ENCODE data around the gene FYCO1.

Gene FYCO1

GRCh38 chr3:46029953-46030543 is 34.4 kb upstream of the FYCO1 start:
- no peak overlapping the region for H3K4me3 ChIP-seq (replicated peaks; ENCODE audit: insufficient read depth, low read length)
- H3K27me3 ChIP-seq (ENCODE audit: insufficient read depth, poor library complexity, severe bottlenecking): no peaks in the 10 kb centered on the region
- TF ChIP-seq POLR2AphosphoS5 (IDR thresholded peaks at IDR 0.05; ENCODE audit: low read depth) (no peak), REST (IDR thresholded peaks at IDR 0.05; ENCODE audit: insufficient replicate concordance, low read depth) (no peak), GABPA (IDR thresholded peaks at IDR 0.05; ENCODE audit: low read depth) (no peak), SPI1 (IDR thresholded peaks at IDR 0.05; ENCODE audit: borderline replicate concordance, low read depth) (no peak), CTCF (IDR thresholded peaks at IDR 0.05; ENCODE audit: insufficient read depth, low read length) (no peak)
- H3K27ac ChIP-seq (replicated peaks): no peak overlapping the region
- no peak for DNase-seq (ENCODE audit: low read depth in 1 of 2, low spot score in 1 of 2)

GRCh38 chr3:46027736-46028397 is 32.2 kb upstream of the FYCO1 start:
- no peak for DNase-seq (ENCODE audit: low read depth in 1 of 2, low spot score in 1 of 2)
- H3K4me3 ChIP-seq (replicated peaks; ENCODE audit: insufficient read depth, low read length): no peak overlapping the region
- TF ChIP-seq CTCF (IDR thresholded peaks at IDR 0.05; ENCODE audit: insufficient read depth, low read length): no peak
- TF ChIP-seq REST (IDR thresholded peaks at IDR 0.05; ENCODE audit: insufficient replicate concordance, low read depth): no peak
- no peak for TF ChIP-seq SPI1 (IDR thresholded peaks at IDR 0.05; ENCODE audit: borderline replicate concordance, low read depth)
- TF ChIP-seq GABPA (IDR thresholded peaks at IDR 0.05; ENCODE audit: low read depth): no peak
- TF ChIP-seq POLR2AphosphoS5 (IDR thresholded peaks at IDR 0.05; ENCODE audit: low read depth): no peak
- H3K27ac ChIP-seq (replicated peaks): no peak overlapping the region
- no peaks in the 10 kb centered on the region for H3K27me3 ChIP-seq (ENCODE audit: insufficient read depth, poor library complexity, severe bottlenecking)

GRCh38 chr3:46027021-46027705 is 31.5 kb upstream of the FYCO1 start, which contains the start of gene XCR1:
XCR1 (minus strand) TSS chr3:46027483; CDS start chr3:46021947, 5,536 bp downstream.
- Histone ChIP-seq H3K27ac (replicated peaks) (no peak within 1 kb of the TSS), H3K4me3 (replicated peaks; ENCODE audit: insufficient read depth, low read length) (no peak within 1 kb of the TSS), H3K27me3 (ENCODE audit: insufficient read depth, poor library complexity, severe bottlenecking) (no peaks in the 10 kb centered on the region)
- no peak for DNase-seq (ENCODE audit: low read depth in 1 of 2, low spot score in 1 of 2)
- TF ChIP-seq REST (IDR thresholded peaks at IDR 0.05; ENCODE audit: insufficient replicate concordance, low read depth) (no peak), GABPA (IDR thresholded peaks at IDR 0.05; ENCODE audit: low read depth) (no peak), CTCF (IDR thresholded peaks at IDR 0.05; ENCODE audit: insufficient read depth, low read length) (no peak), SPI1 (IDR thresholded peaks at IDR 0.05; ENCODE audit: borderline replicate concordance, low read depth) (no peak), POLR2AphosphoS5 (IDR thresholded peaks at IDR 0.05; ENCODE audit: low read depth) (no peak)

Data from HL-60 (cell line).